Thymus (tissue), 11 donors: Measurements from ENCODE around the gene KDR. TPM values are rescaled to one million over a fixed set of nuclear protein-coding genes. Genes with fewer than 3 reads are reported as not detected.

Source experiments
- DNase-seq, 9 donors: peaks; one replicate each; pipeline ENCODE4 v3.0.0-alpha.2; 2013; ENCODE audit warnings: low spot score in 9 of 9, low read depth in 6 of 9, missing footprints in 1 of 9
- H3K27ac ChIP-seq, 2 donors: one replicate each; pipeline ENCODE4 v1.5.1; 2013; ENCODE audit warnings: control low read depth in 1 of 2, low read depth in 1 of 2, low read length in 1 of 2, mild to moderate bottlenecking in 1 of 2, moderate library complexity in 1 of 2
- H3K27me3 ChIP-seq, 2 donors: one replicate each; pipeline ENCODE4 v1.5.1; 2013; ENCODE audit warnings: low read length in 1 of 2; ENCODE audit not compliant: control insufficient read depth in 2 of 2, insufficient read depth in 1 of 2
- H3K36me3 ChIP-seq, 2 donors: one replicate each; pipeline ENCODE4 v1.5.1; 2013; ENCODE audit warnings: low read length in 1 of 2, mild to moderate bottlenecking in 1 of 2, moderate library complexity in 1 of 2; ENCODE audit not compliant: control insufficient read depth in 2 of 2, insufficient read depth in 2 of 2
- H3K4me1 ChIP-seq, 2 donors: one replicate each; pipeline ENCODE4 v1.5.1; 2013; ENCODE audit warnings: low read length in 2 of 2; ENCODE audit not compliant: control insufficient read depth in 2 of 2, insufficient read depth in 2 of 2
- H3K4me3 ChIP-seq, 2 donors: one replicate each; pipeline ENCODE4 v1.5.1; 2013; ENCODE audit warnings: low read length in 2 of 2, control low read depth in 1 of 2, mild to moderate bottlenecking in 1 of 2
- H3K9me3 ChIP-seq, 2 donors: one replicate each; pipeline ENCODE4 v1.5.1; 2013; ENCODE audit warnings: low read length in 1 of 2, mild to moderate bottlenecking in 1 of 2; ENCODE audit not compliant: control insufficient read depth in 2 of 2, insufficient read depth in 1 of 2
- WGBS: extraction: QIAGEN DNeasy Blood & Tissue Kit; methylation state at CpG from one replicate; pipeline ENCODE4 v1.1.7; 2013; 5-methylcytosine and 5-hydroxymethylcytosine counted together
- polyA plus RNA-seq: library from polyadenylated mRNA; stranded (reverse); fragments of 200-250 nt; gene quantifications from one replicate; pipeline ENCODE4 v1.2.3, GENCODE V29; 2013
- total RNA-seq: library from RNA; stranded (reverse); fragments of 120-200 nt; gene quantifications from one replicate; pipeline ENCODE4 v1.2.4, GENCODE V29; 2013
- donor health status: healthy.

Gene KDR
- total and polyA plus RNA-seq, 2 donors = 4.4 to 10.2 TPM

- no peak overlapping the region for H3K4me3 ChIP-seq
- no peak for DNase-seq
- H3K4me1 ChIP-seq = no peaks in the 10 kb centered on the region
- 93% methylated on average over 5 of the region's 5 CpGs for WGBS
- H3K27ac ChIP-seq = no peak overlapping the region
- H3K27me3 ChIP-seq = no peaks in the 10 kb centered on the region
- H3K36me3 ChIP-seq = no peaks in the 10 kb centered on the region
- H3K9me3 ChIP-seq = no peaks in the 10 kb centered on the region
These were observed 93.2 kb downstream of the KDR start for GRCh38 chr4:55032179-55032578.

- no peaks in the 10 kb centered on the region for H3K27me3 ChIP-seq
- no peaks in the 10 kb centered on the region for H3K4me1 ChIP-seq
- H3K9me3 ChIP-seq = no peaks in the 10 kb centered on the region
- 94% methylated on average over 5 of the region's 5 CpGs for WGBS
- no peak overlapping the region for H3K4me3 ChIP-seq
- H3K27ac ChIP-seq = no peak overlapping the region
- no peak for DNase-seq
- no peaks in the 10 kb centered on the region for H3K36me3 ChIP-seq
These were observed 94.2 kb downstream of the KDR start for GRCh38 chr4:55031158-55031557.

- DNase-seq = no peak
- 83% methylated on average over 1 of the region's 1 CpG for WGBS
- Histone ChIP-seq H3K4me1 (no peaks in the 10 kb centered on the region), H3K4me3 (no peak overlapping the region), H3K36me3 (no peaks in the 10 kb centered on the region), H3K27ac (no peak overlapping the region), H3K9me3 (no peaks in the 10 kb centered on the region), H3K27me3 (no peaks in the 10 kb centered on the region)
These were observed 94.8 kb downstream of the KDR start for GRCh38 chr4:55030589-55030988.

- no peak for DNase-seq
- no peak overlapping the region for H3K4me3 ChIP-seq
- no peak overlapping the region for H3K27ac ChIP-seq
- no peaks in the 10 kb centered on the region for H3K36me3 ChIP-seq
- no peaks in the 10 kb centered on the region for H3K9me3 ChIP-seq
- no peaks in the 10 kb centered on the region for H3K27me3 ChIP-seq
- H3K4me1 ChIP-seq = no peaks in the 10 kb centered on the region
- 94% methylated on average over 5 of the region's 5 CpGs for WGBS
These were observed 95.4 kb downstream of the KDR start for GRCh38 chr4:55029821-55030503.

- no peak for DNase-seq
- WGBS = 86% methylated on average over 1 of the region's 1 CpG
- Histone ChIP-seq H3K27ac (no peak overlapping the region), H3K4me1 (no peaks in the 10 kb centered on the region), H3K9me3 (no peaks in the 10 kb centered on the region), H3K27me3 (no peaks in the 10 kb centered on the region), H3K4me3 (no peak overlapping the region), H3K36me3 (no peaks in the 10 kb centered on the region)
These were observed 96.1 kb downstream of the KDR start for GRCh38 chr4:55029321-55029720.

Other genes starting within 250 kb of the KDR start
- 14.4 TPM for gene SRD5A3, start 220.6 kb upstream of the KDR start, total RNA-seq
- 13.0 TPM for gene SRD5A3, start 220.6 kb upstream of the KDR start, polyA plus RNA-seq